ENCODE measurements around the gene SYNDIG1. TPM values are rescaled to one million over a fixed set of nuclear protein-coding genes. Genes with fewer than 3 reads are reported as not detected.

The SYNDIG1 gene
- total RNA-seq, 1 experiment from 2014 or later, result not detected

DNA sequence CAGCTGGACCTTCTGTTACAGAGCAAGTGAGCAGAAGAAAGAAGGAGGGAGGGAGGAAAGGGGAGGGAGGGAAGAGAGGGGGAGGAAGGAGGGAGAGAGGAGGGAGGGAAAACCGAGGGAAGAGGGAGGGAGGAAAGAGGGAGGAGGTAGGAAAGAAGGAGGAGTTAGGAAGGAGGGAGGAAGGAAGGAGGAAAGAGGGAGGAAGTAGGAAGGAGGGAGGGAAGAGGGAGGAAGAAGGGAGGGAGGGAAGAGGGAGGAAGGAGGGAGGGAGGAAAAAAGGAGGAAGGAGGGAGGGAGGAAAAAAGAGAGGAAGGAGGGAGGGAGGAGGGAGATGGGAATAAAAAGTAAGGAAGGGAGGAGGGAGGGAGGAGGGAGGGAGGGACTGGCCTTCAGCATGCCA is 191.8 kb downstream of the SYNDIG1 start:
- H3K36me3 ChIP-seq (ENCODE audit: low read depth, low read length), result no peaks in the 10 kb centered on the region
- ChIA-PET CTCF (no interaction called here), POLR2A (ENCODE audit: unreplicated experiment) (no interaction called here)
- TF ChIP-seq EZH2phosphoT487 (IDR thresholded peaks at IDR 0.05; ENCODE audit: borderline replicate concordance, low read length) (no peak), EZH2 (IDR thresholded peaks at IDR 0.05; ENCODE audit: low read length, unreplicated experiment) (no peak)
- TF ChIP-seq, protein P1, sequence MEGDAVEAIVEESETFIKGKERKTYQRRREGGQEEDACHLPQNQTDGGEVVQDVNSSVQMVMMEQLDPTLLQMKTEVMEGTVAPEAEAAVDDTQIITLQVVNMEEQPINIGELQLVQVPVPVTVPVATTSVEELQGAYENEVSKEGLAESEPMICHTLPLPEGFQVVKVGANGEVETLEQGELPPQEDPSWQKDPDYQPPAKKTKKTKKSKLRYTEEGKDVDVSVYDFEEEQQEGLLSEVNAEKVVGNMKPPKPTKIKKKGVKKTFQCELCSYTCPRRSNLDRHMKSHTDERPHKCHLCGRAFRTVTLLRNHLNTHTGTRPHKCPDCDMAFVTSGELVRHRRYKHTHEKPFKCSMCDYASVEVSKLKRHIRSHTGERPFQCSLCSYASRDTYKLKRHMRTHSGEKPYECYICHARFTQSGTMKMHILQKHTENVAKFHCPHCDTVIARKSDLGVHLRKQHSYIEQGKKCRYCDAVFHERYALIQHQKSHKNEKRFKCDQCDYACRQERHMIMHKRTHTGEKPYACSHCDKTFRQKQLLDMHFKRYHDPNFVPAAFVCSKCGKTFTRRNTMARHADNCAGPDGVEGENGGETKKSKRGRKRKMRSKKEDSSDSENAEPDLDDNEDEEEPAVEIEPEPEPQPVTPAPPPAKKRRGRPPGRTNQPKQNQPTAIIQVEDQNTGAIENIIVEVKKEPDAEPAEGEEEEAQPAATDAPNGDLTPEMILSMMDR (conservative IDR thresholded peaks at IDR 0.05; ENCODE audit: low read depth, low read length), result no peak
- H3K4me1 ChIP-seq (ENCODE audit: insufficient read depth, low read length), result peaks cover 28% of the 10 kb centered on the region
- intact Hi-C loops (cut with micrococcal nuclease), result no loop called here
- no TSS peak for BruUV-seq (replicated peaks)
- H4K20me1 ChIP-seq (ENCODE audit: low read length), result no peaks in the 10 kb centered on the region
- no peaks in the 10 kb centered on the region for H3K79me2 ChIP-seq (ENCODE audit: low read length)
- no peak overlapping the region for H2AFZ ChIP-seq (ENCODE audit: low read length)
- H3K4me2 ChIP-seq (ENCODE audit: low read length), result no peak overlapping the region
- H3K9me2 ChIP-seq (replicated peaks; ENCODE audit: low read length), result no peaks in the 10 kb centered on the region
- DNase-seq, result no peak
- no peak overlapping the region for H3K27ac ChIP-seq (ENCODE audit: low read length)
- no peaks in the 10 kb centered on the region for H3K27me3 ChIP-seq (ENCODE audit: low read length)
- H3K4me3 ChIP-seq (ENCODE audit: low read length), result no peak overlapping the region
- no peak for ATAC-seq
- no peak overlapping the region for H3K9ac ChIP-seq (ENCODE audit: low read length)
- H3F3A ChIP-seq (ENCODE audit: low read length, unreplicated experiment), result no peaks in the 10 kb centered on the region
- H3K9me3 ChIP-seq (ENCODE audit: low read length), result no peaks in the 10 kb centered on the region

DNA sequence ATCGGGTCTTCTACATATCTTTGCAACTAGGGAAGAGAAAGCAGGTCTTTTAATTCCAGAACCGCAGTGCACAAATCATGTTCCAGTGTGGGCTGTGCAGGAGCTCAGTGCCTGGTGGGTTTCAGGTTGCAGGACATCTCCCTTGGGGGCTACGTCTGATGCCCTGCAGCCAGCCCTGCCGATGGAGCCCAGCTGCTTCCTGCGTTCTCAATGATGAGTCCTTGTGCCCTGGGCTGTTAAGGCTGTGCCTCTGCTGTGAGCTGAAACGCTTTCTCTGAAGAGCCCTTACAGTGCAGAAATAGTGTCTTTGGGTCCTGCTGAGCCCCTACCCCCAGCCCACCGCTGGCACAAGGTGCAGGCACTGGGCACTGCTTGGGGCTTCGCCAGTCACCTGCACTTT is 192.9 kb downstream of the SYNDIG1 start:
- no TSS peak for BruUV-seq (replicated peaks)
- CTCF ChIA-PET, result no interaction called here

DNA sequence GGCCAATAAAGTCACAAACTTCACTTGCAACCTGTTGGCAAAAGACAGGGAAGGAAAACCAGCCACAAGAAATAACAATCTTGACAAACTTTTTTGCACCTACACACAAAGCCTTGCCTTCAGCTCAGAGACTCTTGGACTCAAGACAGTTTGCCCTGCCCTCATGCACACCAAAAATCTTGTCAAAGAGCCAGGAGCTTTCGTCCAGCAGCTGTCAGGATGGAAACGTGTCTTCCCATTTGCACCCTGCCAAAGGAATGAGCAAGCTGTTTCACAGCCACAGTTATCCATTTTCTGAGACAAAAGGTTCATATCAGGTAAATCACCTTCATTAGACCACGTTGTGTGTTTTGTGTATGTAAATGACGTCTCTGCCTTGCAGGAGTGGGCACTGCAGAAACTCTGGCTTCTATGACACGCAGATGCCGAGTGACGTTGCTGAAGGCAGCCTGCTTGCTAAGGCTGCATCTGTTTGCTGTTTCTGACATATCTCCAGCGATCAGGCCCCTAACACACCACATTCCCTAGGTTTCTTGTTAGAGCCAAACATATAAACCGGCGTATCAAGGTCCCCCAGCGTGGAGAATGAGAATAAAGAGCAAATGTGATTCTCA is 193.4 kb downstream of the SYNDIG1 start:
- ATAC-seq (no peak), DNase-seq (no peak)
- Histone ChIP-seq H3K27ac (ENCODE audit: low read length) (no peak overlapping the region), H3F3A (ENCODE audit: low read length, unreplicated experiment) (no peaks in the 10 kb centered on the region), H3K9me2 (replicated peaks; ENCODE audit: low read length) (no peaks in the 10 kb centered on the region), H4K20me1 (ENCODE audit: low read length) (no peaks in the 10 kb centered on the region), H3K4me1 (ENCODE audit: insufficient read depth, low read length) (peaks cover 17% of the 10 kb centered on the region), H3K9me3 (ENCODE audit: low read length) (no peaks in the 10 kb centered on the region), H3K27me3 (ENCODE audit: low read length) (no peaks in the 10 kb centered on the region), H3K4me2 (ENCODE audit: low read length) (no peak overlapping the region), H3K4me3 (ENCODE audit: low read length) (no peak overlapping the region), H2AFZ (ENCODE audit: low read length) (no peak overlapping the region), H3K36me3 (ENCODE audit: low read depth, low read length) (no peaks in the 10 kb centered on the region), H3K9ac (ENCODE audit: low read length) (no peak overlapping the region), H3K79me2 (ENCODE audit: low read length) (no peaks in the 10 kb centered on the region)
- no TSS peak for BruUV-seq (replicated peaks)
- POLR2A ChIA-PET (ENCODE audit: unreplicated experiment), result no interaction called here
- CTCF ChIA-PET, result no interaction called here
- TF ChIP-seq EZH2 (IDR thresholded peaks at IDR 0.05; ENCODE audit: low read length, unreplicated experiment), result no peak
- TF ChIP-seq, protein P1 (conservative IDR thresholded peaks at IDR 0.05; ENCODE audit: low read depth, low read length), result no peak
- TF ChIP-seq EZH2phosphoT487 (IDR thresholded peaks at IDR 0.05; ENCODE audit: borderline replicate concordance, low read length), result no peak
- intact Hi-C loops (cut with micrococcal nuclease), result no loop called here

More for the DNA sequence above, 192.9 kb downstream of the SYNDIG1 start:
- POLR2A ChIA-PET (ENCODE audit: unreplicated experiment), result no interaction called here
- intact Hi-C loops (cut with micrococcal nuclease), result no loop called here
- no peaks in the 10 kb centered on the region for H3K36me3 ChIP-seq (ENCODE audit: low read depth, low read length)
- no peaks in the 10 kb centered on the region for H3K79me2 ChIP-seq (ENCODE audit: low read length)
- TF ChIP-seq EZH2phosphoT487 (IDR thresholded peaks at IDR 0.05; ENCODE audit: borderline replicate concordance, low read length), result no peak
- TF ChIP-seq, protein P1 (conservative IDR thresholded peaks at IDR 0.05; ENCODE audit: low read depth, low read length), result no peak
- no peak for TF ChIP-seq EZH2 (IDR thresholded peaks at IDR 0.05; ENCODE audit: low read length, unreplicated experiment)
- no peak overlapping the region for H3K4me2 ChIP-seq (ENCODE audit: low read length)
- H2AFZ ChIP-seq (ENCODE audit: low read length), result no peak overlapping the region
- H3K4me1 ChIP-seq (ENCODE audit: insufficient read depth, low read length), result peaks cover 22% of the 10 kb centered on the region
- no peak for ATAC-seq
- H3K9ac ChIP-seq (ENCODE audit: low read length), result no peak overlapping the region
- H3K27me3 ChIP-seq (ENCODE audit: low read length), result no peaks in the 10 kb centered on the region
- DNase-seq, result no peak
- no peaks in the 10 kb centered on the region for H4K20me1 ChIP-seq (ENCODE audit: low read length)
- no peaks in the 10 kb centered on the region for H3K9me2 ChIP-seq (replicated peaks; ENCODE audit: low read length)
- H3K9me3 ChIP-seq (ENCODE audit: low read length), result no peaks in the 10 kb centered on the region
- H3F3A ChIP-seq (ENCODE audit: low read length, unreplicated experiment), result no peaks in the 10 kb centered on the region
- H3K27ac ChIP-seq (ENCODE audit: low read length), result no peak overlapping the region
- H3K4me3 ChIP-seq (ENCODE audit: low read length), result no peak overlapping the region

All from PC-3 (cell line).